K562 (cell line): ENCODE measurements around the gene RRH. TPM values are rescaled to one million over a fixed set of nuclear protein-coding genes. Genes with fewer than 3 reads are reported as not detected.
A peak's percentile ranks its signal among the peaks of the same experiment; 100 is the strongest.

Experiments used
- ATF4 ChIP-seq: fragments of 450-650 bp; formaldehyde crosslinking; IDR thresholded peaks from 2 replicates; pipeline ENCODE4 v1.4.0; 2022; ENCODE audit warnings: mild to moderate bottlenecking, moderate library complexity
- BACH1 ChIP-seq: fragments of 200-800 bp; sonication (Bioruptor generic); IDR thresholded peaks from 2 replicates; pipeline ENCODE4 v1.6.1; 2016; ENCODE audit warnings: missing genetic modification characterization, missing compliant biosample characterization
- CHD1 ChIP-seq: fragments of 200-600 bp; sonication (generic); IDR thresholded peaks from one replicate; pipeline ENCODE4 v1.6.1; 2012; ENCODE audit warnings: mild to moderate bottlenecking, moderate library complexity, low read length, inconsistent platforms
- DMBX1 ChIP-seq: fragments of 250-450 bp; sonication (Bioruptor Pico); IDR thresholded peaks from 2 replicates; pipeline ENCODE4 v1.8.0; 2022; ENCODE audit warnings: inconsistent platforms, mild to moderate bottlenecking, moderate library complexity, borderline replicate concordance
- EZH2 ChIP-seq: IDR thresholded peaks from 2 replicates; pipeline ENCODE4 v1.6.1; 2012; ENCODE audit warnings: low read depth, mild to moderate bottlenecking, inconsistent platforms, low read length, borderline replicate concordance
- GATA2 ChIP-seq: sonication (generic); formaldehyde crosslinking; IDR thresholded peaks from 2 replicates; pipeline ENCODE4 v1.4.0; 2020; ENCODE audit warnings: mild to moderate bottlenecking, missing genetic modification reagents
- HES1 ChIP-seq: fragments of 450-650 bp; IDR thresholded peaks from 2 replicates; pipeline ENCODE4 v1.6.1; 2016; ENCODE audit warnings: low read depth, mild to moderate bottlenecking, moderate library complexity
- IRF2 ChIP-seq: sonication (generic); formaldehyde crosslinking; IDR thresholded peaks from 2 replicates; pipeline ENCODE4 v1.8.1; 2022; ENCODE audit warnings: mild to moderate bottlenecking, missing genetic modification reagents
- KDM1A ChIP-seq, 2 experiments: fragments of 450-650 bp; IDR thresholded peaks; 2 replicates each; pipeline ENCODE4 v1.6.1; 2016; ENCODE audit warnings: mild to moderate bottlenecking in 2 of 2
- MTA1 ChIP-seq: fragments of 450-650 bp; IDR thresholded peaks from 2 replicates; pipeline ENCODE4 v1.6.1; 2017; ENCODE audit warnings: borderline replicate concordance
- MTA2 ChIP-seq: fragments of 450-650 bp; IDR thresholded peaks from 2 replicates; pipeline ENCODE4 v1.6.1; 2016; ENCODE audit warnings: low read depth
- NFE2 ChIP-seq: IDR thresholded peaks from 2 replicates; pipeline ENCODE4 v1.6.1; 2014; ENCODE audit warnings: antibody characterized with exemption, low read depth
- NR2C1 ChIP-seq, 2 experiments: fragments of 450-650 bp; IDR thresholded peaks; 2 replicates each; pipeline ENCODE4 v1.6.1; 2017; ENCODE audit warnings: mild to moderate bottlenecking in 2 of 2, antibody characterized with exemption in 1 of 2, inconsistent platforms in 1 of 2, missing compliant biosample characterization in 1 of 2, missing genetic modification characterization in 1 of 2
- ZKSCAN1 ChIP-seq: fragments of 150-350 bp; IDR thresholded peaks from 2 replicates; pipeline ENCODE4 v1.6.1; 2016; ENCODE audit warnings: low read depth, low read length
- ZKSCAN8 ChIP-seq: fragments of 200-800 bp; sonication (Bioruptor generic); IDR thresholded peaks from 2 replicates; pipeline ENCODE4 v1.6.1; 2016; ENCODE audit warnings: missing genetic modification characterization, missing compliant biosample characterization
- ZNF143 ChIP-seq: sonication (generic); formaldehyde crosslinking; IDR thresholded peaks from 2 replicates; pipeline ENCODE4 v1.9.0; 2022; ENCODE audit warnings: mild to moderate bottlenecking, missing genetic modification reagents
- ZNF23 ChIP-seq: fragments of 250-450 bp; sonication (Bioruptor Pico); IDR thresholded peaks from 2 replicates; pipeline ENCODE4 v1.4.0; 2020; ENCODE audit warnings: mild to moderate bottlenecking
- ZNF639 ChIP-seq, 2 experiments: fragments of 200-800 bp in 1 of 2; sonication (Bioruptor generic) in 1 of 2; sonication (generic) in 1 of 2; formaldehyde crosslinking in 1 of 2; IDR thresholded peaks in 1 of 2; conservative IDR thresholded peaks in 1 of 2; 2 replicates each; pipeline versions ENCODE4 v1.5.0 to v1.6.1; 2016 to 2020; ENCODE audit warnings: missing compliant biosample characterization in 1 of 2, missing genetic modification characterization in 1 of 2, missing genetic modification reagents in 1 of 2
- ZNF644 ChIP-seq: fragments of 200-800 bp; sonication (Bioruptor generic); IDR thresholded peaks from 2 replicates; pipeline ENCODE4 v1.6.1; 2016; ENCODE audit warnings: low read depth, missing genetic modification characterization, missing compliant biosample characterization
- polyA plus RNA-seq, 8 experiments: library from polyadenylated mRNA; depleted of rRNA in 4 of 8; stranded (reverse) in 5 of 8; unstranded in 3 of 8; fragments of >200 nt; fragmentation: Nextera tagmentation in 2 of 8; fragmentation: Illumina TruSeq in 1 of 8; extraction: Ambion mirVana in 2 of 8; extraction: Trizol in 1 of 8; gene quantifications; 2 replicates each; pipeline versions ENCODE4 v1.2.1 to v1.2.3, GENCODE V29; 2011 to 2014; ENCODE audit warnings: inconsistent platforms in 1 of 8, missing spikeins in 1 of 8
- total RNA-seq, 7 experiments: library from RNA; depleted of rRNA in 6 of 7; stranded (reverse); fragments of >200 nt in 6 of 7; fragmentation: Illumina TruSeq in 2 of 7; extraction: Trizol in 2 of 7; gene quantifications; 2 replicates each; pipeline versions ENCODE4 v1.2.1 to v1.2.3, GENCODE V29; 2011 to 2021; ENCODE audit warnings: low replicate concordance in 1 of 7

RRH gene
- total and polyA plus RNA-seq, 9 of the 15 experiments (the other 6 are each of a cell fraction or from before 2014, with no cell fraction given), result 0.04 to 0.31 (median 0.12) TPM; not detected in 3

- TF ChIP-seq HES1, result no peak
- peak; percentile 92 for TF ChIP-seq ATF4
- TF ChIP-seq ZKSCAN1, result no peak
- no peak for TF ChIP-seq KDM1A (IDR thresholded peaks at IDR 0.05)
- TF ChIP-seq EZH2, result no peak
- TF ChIP-seq GATA2, result no peak
- no peak for TF ChIP-seq NR2C1 (IDR thresholded peaks at IDR 0.05)
- 0 out of 2 replicates have a peak, but pooled peaks have one; percentile 36 for TF ChIP-seq NR2C1 (tag; IDR thresholded peaks at IDR 0.05)
- TF ChIP-seq BACH1, result peak; percentile 48; the same call in 1 of the 2 replicates
- no peak for TF ChIP-seq MTA1
- no peak for TF ChIP-seq ZNF639 (CRISPR knock-in tag; conservative IDR thresholded peaks at IDR 0.05 in 1 of 2, IDR thresholded peaks at IDR 0.05 in 1 of 2)
- TF ChIP-seq DMBX1 (CRISPR knock-in tag), result peak; percentile 62; the same call in 1 of the 2 replicates
- TF ChIP-seq ZNF23 (CRISPR knock-in tag), result no peak
- TF ChIP-seq CHD1, result no peak
- no peak; the same call in 1 of the 2 replicates for TF ChIP-seq ZKSCAN8 (CRISPR knock-in tag)
- no peak for TF ChIP-seq NFE2
- TF ChIP-seq ZNF644 (tag), result peak; percentile 57; the same call in 1 of the 2 replicates
- no peak for TF ChIP-seq MTA2
- no peak for TF ChIP-seq ZNF143
- TF ChIP-seq IRF2 (CRISPR knock-in tag), result no peak
Measured at GRCh38 chr4:109873791-109874514, 46.2 kb downstream of the RRH start (continued).
